22Rv1 (cell line): ENCODE measurements around the gene PGP.

Source experiments
- CTCF ChIP-seq: fragments of 450-650 bp; IDR thresholded peaks from 2 replicates; pipeline ENCODE4 v1.5.1; 2017; ENCODE audit warnings: mild to moderate bottlenecking
- ZFX ChIP-seq: fragments of 450-650 bp; IDR thresholded peaks from 2 replicates; pipeline ENCODE4 v1.6.1; 2017; ENCODE audit warnings: antibody characterized with exemption, borderline replicate concordance

- no peak for TF ChIP-seq CTCF
- TF ChIP-seq ZFX, result no peak
Measured at GRCh38 chr16:2184346-2184745, 30.3 kb downstream of the PGP start.
